HL-60 (cell line): ENCODE measurements around the gene PNPLA1.
"Not testable (repeated sequence)": the region's sequence is repeated elsewhere in the genome, so short reads cannot be mapped to it uniquely, and the experiment has no call there.

Experiments
- DNase-seq, 2 experiments: peaks; one replicate each; pipeline ENCODE4 v3.0.0-alpha.2; 2010 to 2020; ENCODE audit warnings: low read depth in 1 of 2, low spot score in 1 of 2
- H3K27ac ChIP-seq: fragments of 250-450 bp; sonication (Bioruptor Pico); replicated peaks from 2 replicates; pipeline ENCODE4 v1.5.1; 2020; ENCODE audit warnings: mild to moderate bottlenecking, moderate library complexity
- H3K27me3 ChIP-seq: fragments of 250-450 bp; sonication (Bioruptor Pico); 2 replicates; pipeline ENCODE4 v1.5.1; 2021; ENCODE audit warnings: mild to moderate bottlenecking, moderate library complexity; ENCODE audit not compliant: insufficient read depth, poor library complexity, severe bottlenecking
- H3K4me3 ChIP-seq: replicated peaks from 2 replicates; pipeline ENCODE4 v1.5.1; 2011; ENCODE audit warnings: mild to moderate bottlenecking, control low read depth, low read length; ENCODE audit not compliant: insufficient read depth
- CTCF ChIP-seq: IDR thresholded peaks from one replicate; pipeline ENCODE4 v1.5.1; 2011; ENCODE audit warnings: low read length, control low read depth, inconsistent platforms; ENCODE audit not compliant: insufficient read depth
- GABPA ChIP-seq: IDR thresholded peaks from 2 replicates; pipeline ENCODE4 v1.6.1; 2012; ENCODE audit warnings: low read depth
- POLR2AphosphoS5 ChIP-seq: IDR thresholded peaks from 2 replicates; pipeline ENCODE4 v1.6.1; 2012; ENCODE audit warnings: low read depth
- SPI1 ChIP-seq: IDR thresholded peaks from 2 replicates; pipeline ENCODE4 v1.6.1; 2012; ENCODE audit warnings: low read depth, mild to moderate bottlenecking, borderline replicate concordance
- TF ChIP-seq, protein P1 (sequence below): IDR thresholded peaks from 2 replicates; pipeline ENCODE4 v1.6.1; 2012; ENCODE audit warnings: low read depth; ENCODE audit not compliant: insufficient replicate concordance

PNPLA1 gene

GRCh38 chr6:36337814-36338213 is 68.0 kb downstream of the PNPLA1 start:
- peaks cover 5% of the 10 kb centered on the region for H3K27me3 ChIP-seq
- no peak for DNase-seq

GRCh38 chr6:36338223-36338622 is 68.4 kb downstream of the PNPLA1 start:
- H3K4me3 ChIP-seq, H3K27me3 ChIP-seq, H3K27ac ChIP-seq, DNase-seq: not testable (repeated sequence)

More at GRCh38 chr6:36337814-36338213, 68.0 kb downstream of the PNPLA1 start:
- no peak overlapping the region for H3K27ac ChIP-seq
- TF ChIP-seq CTCF = no peak
- TF ChIP-seq SPI1 = no peak
- TF ChIP-seq POLR2AphosphoS5 = no peak
- TF ChIP-seq GABPA = no peak
- TF ChIP-seq, protein P1, sequence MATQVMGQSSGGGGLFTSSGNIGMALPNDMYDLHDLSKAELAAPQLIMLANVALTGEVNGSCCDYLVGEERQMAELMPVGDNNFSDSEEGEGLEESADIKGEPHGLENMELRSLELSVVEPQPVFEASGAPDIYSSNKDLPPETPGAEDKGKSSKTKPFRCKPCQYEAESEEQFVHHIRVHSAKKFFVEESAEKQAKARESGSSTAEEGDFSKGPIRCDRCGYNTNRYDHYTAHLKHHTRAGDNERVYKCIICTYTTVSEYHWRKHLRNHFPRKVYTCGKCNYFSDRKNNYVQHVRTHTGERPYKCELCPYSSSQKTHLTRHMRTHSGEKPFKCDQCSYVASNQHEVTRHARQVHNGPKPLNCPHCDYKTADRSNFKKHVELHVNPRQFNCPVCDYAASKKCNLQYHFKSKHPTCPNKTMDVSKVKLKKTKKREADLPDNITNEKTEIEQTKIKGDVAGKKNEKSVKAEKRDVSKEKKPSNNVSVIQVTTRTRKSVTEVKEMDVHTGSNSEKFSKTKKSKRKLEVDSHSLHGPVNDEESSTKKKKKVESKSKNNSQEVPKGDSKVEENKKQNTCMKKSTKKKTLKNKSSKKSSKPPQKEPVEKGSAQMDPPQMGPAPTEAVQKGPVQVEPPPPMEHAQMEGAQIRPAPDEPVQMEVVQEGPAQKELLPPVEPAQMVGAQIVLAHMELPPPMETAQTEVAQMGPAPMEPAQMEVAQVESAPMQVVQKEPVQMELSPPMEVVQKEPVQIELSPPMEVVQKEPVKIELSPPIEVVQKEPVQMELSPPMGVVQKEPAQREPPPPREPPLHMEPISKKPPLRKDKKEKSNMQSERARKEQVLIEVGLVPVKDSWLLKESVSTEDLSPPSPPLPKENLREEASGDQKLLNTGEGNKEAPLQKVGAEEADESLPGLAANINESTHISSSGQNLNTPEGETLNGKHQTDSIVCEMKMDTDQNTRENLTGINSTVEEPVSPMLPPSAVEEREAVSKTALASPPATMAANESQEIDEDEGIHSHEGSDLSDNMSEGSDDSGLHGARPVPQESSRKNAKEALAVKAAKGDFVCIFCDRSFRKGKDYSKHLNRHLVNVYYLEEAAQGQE = no peak
- no peak overlapping the region for H3K4me3 ChIP-seq

GRCh38 chr6:36339146-36339545 is 69.3 kb downstream of the PNPLA1 start:
- Histone ChIP-seq H3K4me3 (no peak overlapping the region), H3K27me3 (no peaks in the 10 kb centered on the region), H3K27ac (no peak overlapping the region)
- no peak for DNase-seq
- TF ChIP-seq SPI1 (no peak), CTCF (no peak), POLR2AphosphoS5 (no peak), GABPA (no peak)
- TF ChIP-seq, protein P1 = no peak

DNA sequence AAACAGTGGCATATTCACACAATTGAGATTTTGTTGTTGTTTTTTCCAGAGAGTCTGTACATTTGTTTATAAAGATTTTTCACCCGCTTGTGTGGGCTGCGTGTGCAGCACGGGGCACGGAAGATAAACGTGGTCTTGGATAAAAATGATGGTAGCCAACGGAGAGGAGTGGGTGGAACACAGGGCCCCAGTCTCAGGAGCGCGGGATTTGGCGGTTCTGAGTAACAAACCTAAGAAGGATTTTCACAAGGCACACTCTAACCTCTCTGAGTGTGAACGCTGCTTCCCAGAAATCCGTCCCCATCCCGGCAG is 70.4 kb downstream of the PNPLA1 start:
- TF ChIP-seq POLR2AphosphoS5 (no peak), GABPA (no peak), SPI1 (no peak)
- TF ChIP-seq, protein P1 = no peak
- H3K27ac ChIP-seq = no peak overlapping the region
- no peaks in the 10 kb centered on the region for H3K27me3 ChIP-seq
- DNase-seq = no peak
- no peak overlapping the region for H3K4me3 ChIP-seq
